Heart left ventricle (tissue), 16 donors: ENCODE measurements around the gene IL1F10. TPM values are rescaled to one million over a fixed set of nuclear protein-coding genes. Genes with fewer than 3 reads are reported as not detected.

Source experiments
- ATAC-seq, 4 donors: fragments of 200-7000 bp; cut with Tn5 transposase; one replicate each; pipeline ENCODE4 v1.9.1; 2020 to 2022; ENCODE audit warnings: moderate library complexity in 4 of 4, mild to moderate bottlenecking in 3 of 4, moderate number of reproducible peaks in 1 of 4
- DNase-seq, 5 donors: peaks; one replicate each; pipeline ENCODE4 v3.0.0-alpha.2; 2020
- H3K27ac ChIP-seq, 12 donors: fragments of 200-600 bp; sonication (generic) in 4 of 12; one replicate each; pipeline versions ENCODE4 v1.5.0 to v1.8.0; 2016 to 2022; ENCODE audit warnings: mild to moderate bottlenecking in 2 of 12
- H3K27me3 ChIP-seq, 9 donors: fragments of 200-600 bp; sonication (generic) in 2 of 9; one replicate each; pipeline versions ENCODE4 v1.5.1 to v1.8.0; 2016 to 2022; ENCODE audit warnings: mild to moderate bottlenecking in 3 of 9
- H3K36me3 ChIP-seq, 9 donors: fragments of 200-600 bp; sonication (generic) in 2 of 9; one replicate each; pipeline versions ENCODE4 v1.5.0 to v1.8.0; 2018 to 2022; ENCODE audit warnings: mild to moderate bottlenecking in 2 of 9
- H3K4me1 ChIP-seq, 12 donors: fragments of 200-600 bp; sonication (generic) in 4 of 12; one replicate each; pipeline versions ENCODE4 v1.5.0 to v1.8.0; 2016 to 2022; ENCODE audit warnings: mild to moderate bottlenecking in 3 of 12
- H3K4me3 ChIP-seq, 12 donors: fragments of 200-600 bp; sonication (generic) in 4 of 12; one replicate each; pipeline versions ENCODE4 v1.5.0 to v1.8.0; 2017 to 2022; ENCODE audit warnings: mild to moderate bottlenecking in 9 of 12, moderate library complexity in 4 of 12
- H3K9me3 ChIP-seq, 12 donors: fragments of 200-600 bp; sonication (generic) in 4 of 12; one replicate each; pipeline versions ENCODE4 v1.5.0 to v1.8.0; 2016 to 2022; ENCODE audit warnings: mild to moderate bottlenecking in 1 of 12
- POLR2A ChIP-seq, 2 donors: fragments of 450-650 bp; IDR thresholded peaks; one replicate each; pipeline ENCODE4 v1.6.1; 2017; ENCODE audit warnings: antibody characterized with exemption in 2 of 2, mild to moderate bottlenecking in 2 of 2, moderate library complexity in 2 of 2
- WGBS, 4 donors: extraction: QIAGEN DNeasy Blood & Tissue Kit in 2 of 4; methylation state at CpG; one replicate each; pipeline versions ENCODE4 v1.1.5 to v1.1.7; 2013 to 2018; 5-methylcytosine and 5-hydroxymethylcytosine counted together
- intact Hi-C, 10 donors: fragments of 100-400 bp; cut with DNase I; formaldehyde crosslinking; loops; one replicate each; pipeline versions ENCODE4 v1.11.1 to v1.14.2; 2022
- polyA plus RNA-seq, 2 donors: library from polyadenylated mRNA; stranded (reverse); fragments of 200-250 nt; gene quantifications; one replicate each; pipeline ENCODE4 v1.2.3, GENCODE V29; 2013
- total RNA-seq, 9 donors: library from RNA; depleted of rRNA in 2 of 9; stranded (reverse); fragments of >200 nt in 2 of 9; fragmentation: NEBNext Ultra II Directional in 3 of 9; extraction: Animal tissue kit (Norgen Biotek cat#: 25700) in 3 of 9; gene quantifications; one replicate each; pipeline versions ENCODE4 v1.1.0 to v1.2.4, GENCODE V29; 2016 to 2023
- TF ChIP-seq, protein P1 (sequence below), 12 donors: fragments of 200-600 bp; sonication (generic) in 4 of 12; IDR thresholded peaks; one replicate each; pipeline versions ENCODE4 v1.5.0 to v1.8.0; 2018 to 2022; ENCODE audit warnings: antibody characterized with exemption in 12 of 12, mild to moderate bottlenecking in 5 of 12
- donor health status: ischemic (EF 13 %, LVEDD 7.1; RV severe dilation, severe dysfunction).
- donor health status: healthy with polysubstance abuse.
- donor health status: DM: no; HTN: yes; CAD: no.
- donor health status: DM: no; HTN: no; CAD: no.
- donor health status: ischemic (EF 25% LVEDD 6.9; RV normal size, moderate dysfunction).
- donor health status: ischemic (EF 25% LVEDD 5.7; RV mildly dilated, moderate dysfunction).
- donor health status: healthy.
- donor health status: DM: yes; HTN: yes; CAD: no.
- donor health status: ischemic (EF 35%, LVEDD 5.7; RV mildly dilated, moderate dysfunction).
- donor health status: nonischemic (EF 11% LVEDD 7.7; RV severe dilation, severe dysfunction).
- donor health status: DM: yes; HTN: yes; CAD: no.
- donor health status: PGD.
- donor health status: ischemic (EF 29% LVEDD 5.4; RV normal size, mild dysfunction).
- donor health status: nonischemic (EF 23%, LVEDD 6.1; RV moderate dilation, normal function).

Gene IL1F10
- total and polyA plus RNA-seq, 11 donors: not detected

DNA sequence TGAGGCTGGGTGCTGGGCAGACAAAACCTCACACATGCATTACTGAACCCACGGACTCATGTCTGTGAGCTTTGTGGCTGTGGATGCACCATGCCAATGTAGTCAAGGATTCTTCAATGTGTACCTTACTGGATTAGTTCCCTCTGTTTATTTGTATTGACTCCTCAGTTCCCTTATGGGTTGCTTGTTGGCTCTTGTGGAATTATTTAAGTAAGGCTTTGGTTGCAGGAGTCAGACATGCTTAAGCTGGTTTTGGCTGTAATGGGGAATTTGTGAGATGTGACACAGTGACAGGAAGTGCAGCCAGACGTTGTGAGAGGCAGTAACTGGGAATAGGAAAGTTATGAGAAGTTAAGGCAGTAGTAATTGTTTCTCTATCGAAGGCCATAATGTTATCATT, 46.0 kb downstream of the IL1F10 start:
- Histone ChIP-seq H3K4me1 (peaks cover 0 to 33% (median 0%) of the 10 kb centered on the region in 12 donors), H3K27ac (no peak overlapping the region), H3K27me3 (peaks cover 0 to 3% (median 0%) of the 10 kb centered on the region in 9 donors), H3K9me3 (no peaks in the 10 kb centered on the region), H3K4me3 (no peak overlapping the region), H3K36me3 (no peaks in the 10 kb centered on the region)
- intact Hi-C loops: no loop called here
- no peak for DNase-seq
- TF ChIP-seq, protein P1, sequence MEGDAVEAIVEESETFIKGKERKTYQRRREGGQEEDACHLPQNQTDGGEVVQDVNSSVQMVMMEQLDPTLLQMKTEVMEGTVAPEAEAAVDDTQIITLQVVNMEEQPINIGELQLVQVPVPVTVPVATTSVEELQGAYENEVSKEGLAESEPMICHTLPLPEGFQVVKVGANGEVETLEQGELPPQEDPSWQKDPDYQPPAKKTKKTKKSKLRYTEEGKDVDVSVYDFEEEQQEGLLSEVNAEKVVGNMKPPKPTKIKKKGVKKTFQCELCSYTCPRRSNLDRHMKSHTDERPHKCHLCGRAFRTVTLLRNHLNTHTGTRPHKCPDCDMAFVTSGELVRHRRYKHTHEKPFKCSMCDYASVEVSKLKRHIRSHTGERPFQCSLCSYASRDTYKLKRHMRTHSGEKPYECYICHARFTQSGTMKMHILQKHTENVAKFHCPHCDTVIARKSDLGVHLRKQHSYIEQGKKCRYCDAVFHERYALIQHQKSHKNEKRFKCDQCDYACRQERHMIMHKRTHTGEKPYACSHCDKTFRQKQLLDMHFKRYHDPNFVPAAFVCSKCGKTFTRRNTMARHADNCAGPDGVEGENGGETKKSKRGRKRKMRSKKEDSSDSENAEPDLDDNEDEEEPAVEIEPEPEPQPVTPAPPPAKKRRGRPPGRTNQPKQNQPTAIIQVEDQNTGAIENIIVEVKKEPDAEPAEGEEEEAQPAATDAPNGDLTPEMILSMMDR (IDR thresholded peaks at IDR 0.05): no peak
- TF ChIP-seq POLR2A (IDR thresholded peaks at IDR 0.05): no peak
- 55 to 64% (median 59%) methylated on average over 3 of the region's 3 CpGs for WGBS, 4 donors
- no peak for ATAC-seq

DNA sequence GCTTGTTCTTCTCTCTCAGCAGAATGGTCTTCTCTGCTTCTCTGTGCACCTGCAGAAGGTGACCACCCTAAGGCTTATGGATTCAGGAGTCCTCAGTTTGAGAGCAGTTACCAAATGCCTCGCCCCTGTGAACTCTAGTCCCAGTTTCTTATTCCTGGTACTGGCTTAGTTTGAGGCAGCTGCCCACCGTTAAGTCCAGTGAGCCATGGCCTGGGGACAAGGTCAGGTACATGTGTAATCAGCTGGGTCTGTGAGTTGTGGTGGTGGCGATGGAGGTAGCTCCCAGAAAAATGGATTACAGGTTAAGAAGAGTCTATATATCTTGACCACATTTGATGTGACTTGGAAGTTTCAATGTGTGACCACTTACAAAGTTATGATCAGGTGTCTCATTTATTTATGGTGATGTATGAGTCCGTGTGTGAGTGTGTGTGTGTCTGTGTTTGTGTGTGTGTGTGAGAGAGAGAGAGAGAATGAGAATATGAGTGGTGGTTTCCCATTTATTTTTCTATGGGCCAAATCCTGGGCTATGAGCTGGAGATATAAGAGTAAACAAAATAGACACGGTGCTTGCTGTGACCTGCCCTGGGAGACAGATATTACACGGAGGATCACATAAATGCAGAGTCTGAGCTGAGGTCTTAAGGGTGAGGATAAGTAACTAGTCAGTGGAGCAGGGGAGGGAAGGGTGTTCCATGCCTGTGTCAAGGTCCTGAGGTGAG, 46.6 kb downstream of the IL1F10 start:
- peaks cover 0 to 33% (median 0%) of the 10 kb centered on the region in 12 donors for H3K4me1 ChIP-seq
- 79 to 85% (median 83%) methylated on average over 6 of the region's 6 CpGs for WGBS, 4 donors
- ATAC-seq: no peak
- H3K4me3 ChIP-seq: no peak overlapping the region
- no peaks in the 10 kb centered on the region for H3K27me3 ChIP-seq
- no peaks in the 10 kb centered on the region for H3K36me3 ChIP-seq
- no peak for DNase-seq
- intact Hi-C loops: no loop called here
- no peaks in the 10 kb centered on the region for H3K9me3 ChIP-seq
- TF ChIP-seq POLR2A (IDR thresholded peaks at IDR 0.05): no peak
- TF ChIP-seq, protein P1 (IDR thresholded peaks at IDR 0.05): no peak
- no peak overlapping the region for H3K27ac ChIP-seq

DNA sequence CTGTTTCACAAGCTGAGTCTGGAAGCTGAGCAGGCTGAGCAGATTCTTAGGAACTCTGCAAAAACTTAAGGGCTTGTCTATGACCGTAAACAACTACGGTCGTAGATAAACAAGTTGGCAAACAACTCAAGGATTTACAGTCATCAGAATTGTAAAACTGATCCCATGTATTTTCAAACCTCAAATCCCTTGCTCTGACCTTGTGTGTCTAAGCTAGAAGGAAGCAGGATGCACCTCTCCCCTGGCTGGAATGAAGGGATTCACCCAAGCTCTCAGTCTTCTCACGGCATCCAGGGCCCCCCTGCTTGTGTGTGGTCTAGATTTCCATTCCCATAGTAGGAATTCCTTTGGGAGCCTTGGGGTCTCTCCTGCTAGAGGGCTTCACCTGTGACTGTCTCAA, 47.2 kb downstream of the IL1F10 start:
- Histone ChIP-seq H3K36me3 (no peaks in the 10 kb centered on the region), H3K27ac (no peak overlapping the region), H3K9me3 (no peaks in the 10 kb centered on the region), H3K4me3 (no peak overlapping the region), H3K27me3 (no peaks in the 10 kb centered on the region), H3K4me1 (peaks cover 0 to 33% (median 0%) of the 10 kb centered on the region in 12 donors)
- DNase-seq (no peak), ATAC-seq (no peak)
- TF ChIP-seq POLR2A (IDR thresholded peaks at IDR 0.05): no peak
- TF ChIP-seq, protein P1 (IDR thresholded peaks at IDR 0.05): no peak
- intact Hi-C loops: no loop called here
- 77 to 87% (median 80%) methylated on average over 4 of the region's 4 CpGs for WGBS, 4 donors

DNA sequence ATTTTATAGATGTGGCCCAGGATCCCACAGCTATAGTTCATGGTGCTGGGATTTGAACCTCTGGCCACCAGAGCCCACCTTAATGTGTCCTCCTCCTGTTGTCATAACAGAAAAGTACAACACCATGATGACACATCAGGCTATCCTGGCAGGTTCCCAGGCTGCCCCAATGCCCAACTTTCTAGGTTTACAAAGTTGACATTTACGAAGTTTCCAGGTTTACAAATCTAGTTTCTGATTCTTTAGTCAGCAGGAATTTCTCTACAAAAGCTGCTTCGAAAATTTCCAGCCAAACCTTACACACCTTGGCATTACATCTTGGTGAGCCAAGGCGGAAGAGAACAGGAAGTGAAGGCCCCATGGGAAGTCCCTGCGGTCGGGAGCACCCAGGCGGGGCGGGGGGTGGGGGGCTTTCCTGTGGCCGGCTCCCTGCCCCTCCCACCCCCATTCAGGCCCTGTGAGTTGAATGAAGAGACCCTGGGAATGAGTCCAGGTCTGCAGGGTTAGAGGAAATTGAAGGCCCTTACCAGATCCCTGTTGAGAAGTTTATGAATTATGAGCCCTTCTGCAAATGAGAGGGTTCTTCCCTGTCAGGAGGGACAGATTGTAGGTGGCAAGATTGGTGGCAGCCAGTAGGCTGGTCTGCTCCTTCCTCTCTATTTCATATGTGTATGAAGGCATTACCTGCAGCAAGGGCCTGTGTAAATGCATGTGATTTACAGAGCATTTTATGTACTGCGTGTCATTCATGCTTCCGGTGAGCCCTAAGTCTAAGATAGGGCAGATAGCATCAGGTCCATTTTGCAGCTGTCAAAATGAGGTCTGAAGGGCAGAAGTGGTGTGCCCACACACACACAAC, 48.6 kb downstream of the IL1F10 start:
- TF ChIP-seq POLR2A (IDR thresholded peaks at IDR 0.05): no peak
- TF ChIP-seq, protein P1 (IDR thresholded peaks at IDR 0.05): no peak
- no peak for DNase-seq
- 60 to 76% (median 70%) methylated on average over 10 of the region's 10 CpGs for WGBS, 4 donors
- Histone ChIP-seq H3K4me1 (peaks cover 0 to 28% (median 0%) of the 10 kb centered on the region in 12 donors), H3K27me3 (no peaks in the 10 kb centered on the region), H3K4me3 (no peak overlapping the region), H3K9me3 (no peaks in the 10 kb centered on the region), H3K36me3 (no peaks in the 10 kb centered on the region), H3K27ac (no peak overlapping the region)
- intact Hi-C loops: no loop called here
- ATAC-seq: no peak
